Gastrocnemius medialis (tissue), 4 donors: ENCODE results near the gene TNFRSF21.

Experiments
- POLR2A ChIP-seq, 2 donors: fragments of 450-650 bp; IDR thresholded peaks; one replicate each; pipeline ENCODE4 v1.6.1; 2017; ENCODE audit warnings: antibody characterized with exemption in 2 of 2, mild to moderate bottlenecking in 2 of 2, moderate library complexity in 2 of 2
- TF ChIP-seq, protein P1 (sequence below), 5 experiments: fragments of 450-650 bp in 3 of 5; fragments of 200-600 bp in 2 of 5; sonication (generic) in 2 of 5; IDR thresholded peaks in 4 of 5; conservative IDR thresholded peaks in 1 of 5; 1 replicate in 4 of 5; 2 replicates in 1 of 5; pipeline ENCODE4 v1.5.1; 2016 to 2019; ENCODE audit warnings: antibody characterized with exemption in 5 of 5, mild to moderate bottlenecking in 3 of 5, moderate library complexity in 3 of 5

DNA sequence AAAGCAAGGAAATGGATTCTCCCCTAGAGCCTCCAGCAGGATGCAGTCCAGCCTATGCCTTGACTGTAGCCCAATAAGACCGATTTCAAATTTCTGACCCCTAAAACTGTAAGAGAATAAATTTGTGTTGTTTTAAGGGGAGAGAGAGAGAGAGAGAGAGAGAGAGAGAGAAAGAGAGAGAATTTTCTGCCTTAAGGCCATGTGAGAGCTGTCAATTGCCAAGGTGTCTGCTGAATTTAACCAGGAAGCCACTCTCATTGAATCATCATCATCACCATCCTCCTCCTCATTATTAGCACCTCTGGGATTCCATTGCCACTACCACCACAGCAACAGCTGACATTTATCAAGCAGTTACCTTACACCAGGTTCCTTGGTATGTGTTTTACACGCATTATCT, 27.8 kb upstream of the TNFRSF21 start:
- TF ChIP-seq, protein P1, sequence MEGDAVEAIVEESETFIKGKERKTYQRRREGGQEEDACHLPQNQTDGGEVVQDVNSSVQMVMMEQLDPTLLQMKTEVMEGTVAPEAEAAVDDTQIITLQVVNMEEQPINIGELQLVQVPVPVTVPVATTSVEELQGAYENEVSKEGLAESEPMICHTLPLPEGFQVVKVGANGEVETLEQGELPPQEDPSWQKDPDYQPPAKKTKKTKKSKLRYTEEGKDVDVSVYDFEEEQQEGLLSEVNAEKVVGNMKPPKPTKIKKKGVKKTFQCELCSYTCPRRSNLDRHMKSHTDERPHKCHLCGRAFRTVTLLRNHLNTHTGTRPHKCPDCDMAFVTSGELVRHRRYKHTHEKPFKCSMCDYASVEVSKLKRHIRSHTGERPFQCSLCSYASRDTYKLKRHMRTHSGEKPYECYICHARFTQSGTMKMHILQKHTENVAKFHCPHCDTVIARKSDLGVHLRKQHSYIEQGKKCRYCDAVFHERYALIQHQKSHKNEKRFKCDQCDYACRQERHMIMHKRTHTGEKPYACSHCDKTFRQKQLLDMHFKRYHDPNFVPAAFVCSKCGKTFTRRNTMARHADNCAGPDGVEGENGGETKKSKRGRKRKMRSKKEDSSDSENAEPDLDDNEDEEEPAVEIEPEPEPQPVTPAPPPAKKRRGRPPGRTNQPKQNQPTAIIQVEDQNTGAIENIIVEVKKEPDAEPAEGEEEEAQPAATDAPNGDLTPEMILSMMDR (IDR thresholded peaks at IDR 0.05 in 4 of 5, conservative IDR thresholded peaks at IDR 0.05 in 1 of 5) = no peak
- no peak for TF ChIP-seq POLR2A (IDR thresholded peaks at IDR 0.05)
